Measurements from ENCODE around the gene SNN.

DNA sequence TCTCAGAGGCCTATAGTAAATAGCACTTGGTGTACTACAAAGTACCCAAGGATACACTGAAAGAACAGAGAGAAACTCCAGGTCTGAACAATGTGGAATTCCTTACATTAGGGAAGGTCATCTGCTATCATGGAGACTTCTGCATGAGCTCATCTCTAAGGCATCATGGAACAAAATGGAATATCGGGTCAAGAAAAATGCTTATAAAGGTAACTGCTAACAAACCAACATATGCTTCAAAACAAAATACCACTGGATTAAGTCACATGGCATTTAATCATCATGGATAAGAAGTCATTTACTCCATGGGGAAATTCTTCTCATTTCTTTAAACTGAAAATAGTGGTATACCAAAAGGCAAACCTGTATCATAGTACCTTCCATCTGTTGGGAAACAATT is 40.2 kb downstream of the SNN start:
- TF ChIP-seq EZH2phosphoT487 (IDR thresholded peaks at IDR 0.05; ENCODE audit: insufficient read depth, low read depth) (no peak), EZH2 (IDR thresholded peaks at IDR 0.05; ENCODE audit: insufficient read depth, poor library complexity, severe bottlenecking) (no peak)

All from GM23248 (cell line).